HG03280 (cell line): Measurements from ENCODE around the gene DNAJC11.
"Not testable (repeated sequence)": the region's sequence is repeated elsewhere in the genome, so short reads cannot be mapped to it uniquely, and the experiment has no call there.

ENCODE experiments used
- ATAC-seq: cut with Tn5 transposase; IDR thresholded peaks from one replicate; pipeline ENCODE4 v1.9.1; 2021; ENCODE audit warnings: mild to moderate bottlenecking, moderate library complexity; ENCODE audit not compliant: unreplicated experiment

The DNAJC11 gene

GRCh38 chr1:6699915-6700314 lies 1.7 kb downstream of the DNAJC11 start:
- ATAC-seq = not testable (repeated sequence)

GRCh38 chr1:6695868-6696267 lies 5.7 kb downstream of the DNAJC11 start:
- ATAC-seq = no peak

DNA sequence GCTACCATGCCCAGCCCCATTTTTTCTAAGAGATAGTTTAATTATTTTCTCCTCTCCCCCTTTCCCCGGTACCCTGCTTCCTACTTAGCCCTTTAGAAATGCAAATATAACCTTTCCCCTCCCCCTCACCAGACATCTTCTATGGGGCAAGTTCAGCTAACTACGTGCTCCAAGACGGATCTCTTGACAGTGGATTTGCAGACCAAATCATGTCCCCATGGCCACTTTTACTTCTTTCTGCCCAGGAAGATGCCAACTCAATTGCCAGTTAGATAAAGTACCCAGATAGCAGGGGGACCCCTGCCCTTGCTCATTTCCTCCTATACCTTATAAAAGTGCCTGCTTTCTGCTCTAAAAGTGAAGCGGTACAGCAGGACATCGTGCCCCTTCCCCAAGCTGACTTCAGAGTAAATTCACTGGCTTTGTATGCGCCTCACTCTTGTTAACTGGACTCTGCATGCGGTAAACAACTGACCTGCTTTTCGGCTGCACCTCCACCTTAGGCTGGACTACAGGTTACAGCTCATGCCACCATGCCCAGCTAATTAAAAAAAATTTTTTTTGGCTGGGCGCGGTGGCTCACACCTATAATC lies 7.4 kb downstream of the DNAJC11 start:
- ATAC-seq = no peak

GRCh38 chr1:6692956-6693355 lies 8.7 kb downstream of the DNAJC11 start:
- no peak for ATAC-seq

DNA sequence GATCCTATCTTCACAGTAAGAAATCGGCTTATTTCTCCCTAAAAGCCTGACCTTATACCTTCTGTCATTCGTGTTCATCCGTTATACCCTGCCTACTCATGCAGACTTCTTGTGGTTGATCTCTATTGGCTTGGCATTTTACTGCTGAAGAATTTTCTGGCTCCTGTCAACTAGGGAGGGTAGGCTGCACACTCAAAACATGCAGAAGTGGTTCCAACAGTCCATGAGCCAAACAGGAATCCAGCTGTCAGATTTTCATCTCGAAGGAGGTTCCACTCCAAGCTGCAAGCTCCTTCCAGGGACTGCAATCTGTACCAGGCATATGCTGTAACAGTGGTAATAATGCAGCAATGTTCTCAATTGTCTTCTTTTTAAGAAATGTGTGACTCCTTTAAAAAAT lies 10.1 kb downstream of the DNAJC11 start:
- ATAC-seq = no peak

DNA sequence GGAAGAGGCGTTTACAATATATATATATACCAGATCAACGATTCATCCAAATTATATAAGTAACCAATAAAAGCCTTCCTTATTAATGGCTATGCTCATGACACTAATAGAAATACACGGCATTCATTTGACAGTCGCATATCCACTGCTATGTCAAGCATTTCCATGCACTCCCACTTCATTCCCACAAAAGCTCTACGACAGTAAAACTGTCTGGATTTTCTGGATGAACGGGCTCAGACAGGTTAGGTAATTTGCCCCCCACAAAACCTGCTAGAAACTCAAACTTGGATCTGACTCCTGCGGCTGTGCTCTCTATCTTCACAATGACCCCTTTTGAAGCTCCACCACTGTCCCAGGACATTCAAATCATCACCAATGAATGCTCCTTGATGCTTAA lies 11.4 kb downstream of the DNAJC11 start:
- ATAC-seq = no peak

- no peak for ATAC-seq
Observed at GRCh38 chr1:6688757-6689156, 12.9 kb downstream of the DNAJC11 start.

- ATAC-seq = no peak
Observed at GRCh38 chr1:6688001-6688400, 13.6 kb downstream of the DNAJC11 start.

DNA sequence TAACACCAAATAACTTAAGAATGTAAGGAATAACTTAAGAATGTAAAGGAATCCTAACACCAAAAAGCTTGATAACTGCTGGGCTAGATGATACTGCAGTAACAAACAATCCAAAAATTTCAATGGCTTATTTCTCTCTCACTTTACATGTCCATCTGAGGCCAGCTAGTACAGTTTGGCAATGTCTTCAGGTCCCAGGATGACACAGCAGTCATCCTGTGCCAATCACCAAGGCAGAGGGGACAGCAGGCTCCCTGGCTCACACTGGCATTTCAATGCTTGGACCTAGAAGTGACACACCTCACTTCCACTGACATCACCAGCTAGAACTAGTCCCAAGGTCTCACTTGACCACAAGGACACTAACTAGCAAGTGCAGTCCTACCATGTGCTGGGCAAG lies 15.3 kb downstream of the DNAJC11 start:
- ATAC-seq = no peak

GRCh38 chr1:6685381-6685780 lies 16.2 kb downstream of the DNAJC11 start:
- ATAC-seq = no peak

DNA sequence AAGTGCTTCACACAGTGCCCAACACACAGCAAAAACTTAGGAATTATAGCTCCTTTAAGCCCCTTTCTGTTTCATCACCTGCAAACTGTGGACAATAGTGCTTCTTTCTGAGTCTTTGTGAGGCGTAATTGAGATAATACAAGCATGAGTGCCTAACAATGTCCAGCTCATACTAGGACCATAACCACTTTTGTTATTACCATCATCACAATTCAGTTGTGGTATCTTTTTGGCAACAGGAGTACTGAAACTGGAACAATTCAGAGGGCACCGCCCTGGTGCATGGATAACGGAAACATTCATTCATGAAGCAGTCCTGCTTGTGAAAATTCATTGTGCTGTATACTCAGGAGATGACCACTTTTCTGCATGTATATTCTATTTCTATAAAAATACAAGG lies 18.2 kb downstream of the DNAJC11 start:
- ATAC-seq = no peak

- no peak for ATAC-seq
Observed at GRCh38 chr1:6675941-6676340, 25.7 kb downstream of the DNAJC11 start.

- no peak for ATAC-seq
Observed at GRCh38 chr1:6674771-6675170, 26.8 kb downstream of the DNAJC11 start.

GRCh38 chr1:6673816-6674398 lies 27.7 kb downstream of the DNAJC11 start:
- no peak for ATAC-seq

GRCh38 chr1:6672558-6672957 lies 29.1 kb downstream of the DNAJC11 start:
- no peak for ATAC-seq

GRCh38 chr1:6668503-6668902 lies 33.1 kb downstream of the DNAJC11 start:
- no peak for ATAC-seq

- no peak for ATAC-seq
Observed at GRCh38 chr1:6667139-6667538, 34.5 kb downstream of the DNAJC11 start.

GRCh38 chr1:6666696-6667095 lies 34.9 kb downstream of the DNAJC11 start:
- ATAC-seq = no peak

GRCh38 chr1:6662468-6662867 lies 39.1 kb downstream of the DNAJC11 start:
- not testable (repeated sequence) for ATAC-seq

DNA sequence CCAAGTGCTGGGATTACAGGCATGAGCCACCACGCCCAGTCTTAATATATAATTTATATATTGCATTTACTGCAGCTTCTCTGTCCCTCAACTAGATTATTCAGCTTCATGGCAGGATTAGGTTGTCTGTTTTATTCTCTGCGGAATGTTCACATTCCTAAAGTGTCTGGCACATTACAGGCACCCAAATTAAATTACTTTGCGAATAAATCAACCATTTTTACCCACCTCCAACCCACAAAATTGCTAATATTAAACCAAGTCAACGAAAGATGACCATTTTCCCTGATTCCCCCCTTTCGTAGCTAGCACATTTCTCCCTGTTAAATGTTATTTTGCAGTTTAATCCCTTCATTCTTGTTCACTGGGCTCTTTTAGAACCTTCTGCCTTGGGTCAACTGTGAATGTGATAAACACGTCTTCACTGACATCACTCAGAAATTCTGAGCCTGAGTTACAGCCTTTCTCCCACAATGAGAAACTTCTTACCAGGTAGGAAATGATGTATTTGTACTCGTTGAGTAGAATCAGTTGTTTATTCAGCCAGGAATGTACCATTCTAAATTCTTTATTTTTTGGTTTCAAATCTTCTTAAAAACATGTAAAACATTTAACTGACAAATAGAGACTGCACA lies 41.1 kb downstream of the DNAJC11 start:
- ATAC-seq = no peak

GRCh38 chr1:6658359-6659060 lies 43.1 kb downstream of the DNAJC11 start:
- ATAC-seq = no peak

DNA sequence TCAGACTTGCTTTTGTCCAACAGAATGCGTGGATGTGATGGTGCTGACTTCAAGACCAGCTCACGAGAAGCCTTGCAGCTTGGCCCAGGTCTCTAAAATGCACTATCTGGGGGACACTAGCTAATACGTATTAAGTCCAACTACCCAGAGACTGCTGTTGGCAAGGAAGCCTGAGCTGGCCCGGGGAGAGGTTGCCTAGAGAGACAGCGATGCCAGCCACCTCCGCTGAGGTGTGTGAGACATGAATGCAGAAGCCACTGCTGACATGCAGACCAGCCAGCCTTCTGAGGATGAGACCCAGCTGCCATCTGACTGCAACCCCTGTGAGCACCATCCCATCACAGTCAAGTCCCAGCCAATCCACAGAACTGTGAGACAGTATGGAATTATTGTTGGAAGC lies 44.5 kb downstream of the DNAJC11 start:
- ATAC-seq = no peak
